Stimulated activated CD4-positive, alpha-beta T cell treated with anti-CD3 and anti-CD28 coated beads, Interleukin-12 subunit alpha, Interleukin-12 subunit beta, amount 100 ng/mL, for 24 hours (primary cell): ENCODE measurements around the gene ZIC1.

Source experiments
- DNase-seq, 2 experiments: peaks; one replicate each; pipeline ENCODE4 v3.0.0-alpha.2; 2020; ENCODE audit warnings: low read depth in 2 of 2

The ZIC1 gene

GRCh38 chr3:147409143-147410115 is at the start of gene ZIC1:
ZIC1 (plus strand) TSS chr3:147409365; CDS start chr3:147410113, 748 bp downstream.
- no peak for DNase-seq

- DNase-seq: no peak
These were observed 49.1 kb upstream of the ZIC1 start for GRCh38 chr3:147360051-147360439.

GRCh38 chr3:147360646-147361453 is 48.3 kb upstream of the ZIC1 start:
- DNase-seq: no peak

GRCh38 chr3:147361454-147362420 is 47.4 kb upstream of the ZIC1 start:
- DNase-seq: peak in 1 of 2 experiments; percentile 31

DNA sequence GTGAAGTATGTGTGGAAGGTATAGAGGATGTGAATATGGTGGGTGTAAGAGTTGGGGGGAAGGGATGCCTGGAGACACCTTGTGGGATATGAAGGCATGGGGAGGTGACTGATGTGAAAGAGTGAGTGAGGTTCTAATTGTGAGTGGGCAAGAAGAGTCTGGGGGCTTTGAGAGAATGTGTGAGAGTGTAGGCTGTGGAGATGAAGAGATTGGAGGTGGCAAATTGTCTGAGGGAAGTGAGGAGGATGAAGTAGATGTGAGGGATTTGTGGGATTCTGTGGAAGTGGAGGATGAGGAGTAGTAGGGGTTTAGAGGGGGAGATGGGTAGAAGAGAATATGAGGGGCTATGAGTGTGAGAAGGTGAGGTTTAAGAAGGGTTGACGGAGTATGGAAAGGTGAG is 44.4 kb upstream of the ZIC1 start:
- DNase-seq: no peak

DNA sequence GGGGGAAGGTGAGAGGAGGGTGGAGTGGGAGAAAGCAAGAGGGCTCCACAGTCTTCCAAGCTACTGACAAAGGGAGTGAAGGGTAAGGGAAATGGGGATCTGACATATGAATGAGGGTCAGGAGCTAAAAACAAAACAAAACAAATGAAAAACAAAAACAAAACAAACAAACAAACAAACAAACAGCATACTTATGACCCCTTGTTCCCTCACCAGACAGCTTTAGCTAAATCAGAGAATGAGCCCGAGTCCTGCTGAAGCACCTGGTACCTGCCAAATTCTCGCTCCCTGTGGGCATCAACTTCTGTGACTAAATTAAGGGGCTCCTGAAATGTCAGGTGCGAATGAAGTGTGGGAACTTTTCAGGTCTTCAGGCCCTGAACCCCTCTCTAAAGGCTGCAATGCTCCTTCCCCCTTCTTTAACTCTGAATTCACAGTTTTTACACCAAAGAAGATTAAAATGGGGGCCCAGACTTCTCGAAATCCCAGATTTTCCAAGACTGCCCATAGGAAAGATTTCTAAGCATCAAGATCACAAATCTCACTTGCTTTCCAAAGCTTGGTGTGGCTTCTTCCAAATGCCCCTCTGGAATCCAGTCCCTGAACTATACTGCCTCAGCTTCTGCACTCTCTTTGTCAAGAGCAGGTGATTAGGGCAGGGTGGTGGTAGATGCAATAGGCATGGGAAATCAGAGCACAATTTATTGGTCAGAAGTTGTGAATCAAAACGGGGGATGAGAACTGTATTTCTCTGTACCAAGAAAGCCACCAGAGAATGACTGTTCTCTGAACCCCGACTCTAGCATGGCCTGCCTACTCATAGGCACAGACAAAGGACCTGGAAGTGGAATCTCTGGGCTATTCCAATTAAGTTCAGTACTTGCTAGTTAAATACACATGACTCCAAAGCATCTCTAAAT is 43.7 kb upstream of the ZIC1 start:
- DNase-seq: no peak

GRCh38 chr3:147367676-147368075 is 41.5 kb upstream of the ZIC1 start:
- no peak for DNase-seq

GRCh38 chr3:147368151-147368550 is 41.0 kb upstream of the ZIC1 start:
- no peak for DNase-seq

GRCh38 chr3:147368561-147369221 is 40.5 kb upstream of the ZIC1 start:
- DNase-seq: no peak

GRCh38 chr3:147369231-147369630 is 39.9 kb upstream of the ZIC1 start:
- no peak for DNase-seq

DNA sequence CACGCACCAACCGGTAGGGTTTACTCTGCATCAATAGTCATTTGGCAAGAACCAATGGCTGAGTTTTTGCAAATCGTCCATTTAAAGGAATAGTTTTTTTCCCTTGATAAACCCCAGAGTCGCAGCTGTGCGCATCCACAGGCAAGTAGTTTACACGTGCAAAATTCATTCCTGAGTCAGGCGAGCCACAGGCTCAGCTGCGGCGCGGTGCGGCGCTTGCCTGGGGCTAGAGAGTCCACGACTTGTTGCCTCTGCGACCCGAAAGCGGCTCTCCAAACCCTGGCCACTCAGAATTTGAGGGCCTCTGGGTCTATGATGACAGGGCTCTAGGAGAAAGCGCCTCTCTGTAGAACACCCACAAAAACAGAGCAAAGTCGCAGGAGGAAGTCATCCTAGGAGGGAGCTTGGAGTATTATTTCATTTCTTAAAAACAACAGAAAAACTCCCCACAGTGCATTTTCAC is 39.5 kb upstream of the ZIC1 start:
- no peak for DNase-seq

- DNase-seq: no peak
These were observed 38.8 kb upstream of the ZIC1 start for GRCh38 chr3:147370349-147370748.

DNA sequence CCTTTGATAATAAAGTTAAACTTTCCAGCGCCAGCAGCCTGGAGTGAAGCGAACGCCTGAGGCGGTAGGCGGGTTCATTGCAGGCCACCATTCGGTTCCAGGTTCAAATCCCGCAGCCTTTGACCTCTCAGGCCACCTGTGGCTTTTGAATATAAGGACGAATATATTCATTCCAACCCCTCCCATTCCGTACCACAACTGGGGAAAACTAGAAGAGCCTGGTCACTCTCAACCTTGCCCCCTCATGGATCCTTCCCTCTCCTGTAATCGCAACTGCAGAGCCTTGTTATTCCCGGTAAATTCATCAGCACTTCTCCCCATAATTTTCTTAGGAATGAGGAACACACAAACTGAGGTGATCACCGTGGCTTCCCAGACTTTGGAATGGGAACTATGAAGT is 38.0 kb upstream of the ZIC1 start:
- DNase-seq: no peak

DNA sequence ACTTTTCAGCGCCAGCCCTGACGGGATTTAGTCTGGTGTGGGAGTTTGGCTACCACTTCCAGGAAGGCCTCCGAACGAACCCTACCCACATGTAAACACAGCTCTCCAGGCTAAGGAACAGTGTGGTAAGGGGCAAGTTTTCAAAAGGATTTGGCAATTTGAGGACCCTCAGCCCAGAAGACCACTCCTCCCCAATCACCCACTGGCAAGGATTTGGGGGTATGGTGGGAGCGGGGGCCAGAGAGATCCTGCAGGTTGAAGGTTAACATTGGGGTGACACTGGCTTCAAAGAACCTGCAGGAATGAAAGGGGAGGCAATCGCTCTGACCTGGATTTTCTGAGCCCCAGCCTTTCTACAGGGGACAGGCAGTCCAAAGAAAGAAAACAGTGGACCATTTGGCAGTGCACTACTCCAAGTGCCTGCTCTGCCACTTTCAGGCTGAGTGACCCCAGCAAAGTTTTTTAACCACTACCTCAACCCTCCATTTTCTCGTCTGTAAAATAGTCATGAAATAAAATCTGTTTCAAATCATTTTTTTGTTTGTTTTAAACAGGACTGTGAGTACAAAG is 37.3 kb upstream of the ZIC1 start:
- DNase-seq: no peak

- DNase-seq: no peak
These were observed 36.6 kb upstream of the ZIC1 start for GRCh38 chr3:147372525-147373027.

DNA sequence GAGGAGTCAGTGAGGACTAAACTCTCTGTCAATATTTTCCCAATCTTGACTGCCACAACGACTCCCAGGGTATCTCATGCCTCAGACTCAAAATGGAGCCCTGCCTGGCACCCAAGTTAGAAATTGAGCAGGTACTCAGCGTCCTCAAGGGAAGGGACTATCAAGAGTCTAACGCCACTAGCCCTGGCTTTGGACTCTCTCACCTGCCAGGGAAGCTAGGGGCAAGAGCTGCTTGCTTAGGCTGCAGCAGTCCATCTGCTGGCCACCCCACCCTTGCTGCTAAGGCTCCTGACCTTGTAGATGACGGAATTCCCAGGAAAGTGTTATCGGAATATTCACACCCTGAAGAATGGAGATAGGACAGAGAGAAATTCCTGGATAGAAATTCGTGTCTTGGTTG is 35.9 kb upstream of the ZIC1 start:
- DNase-seq: no peak

GRCh38 chr3:147377412-147378367 is 31.5 kb upstream of the ZIC1 start:
- DNase-seq: no peak

GRCh38 chr3:147379651-147380050 is 29.5 kb upstream of the ZIC1 start:
- DNase-seq: no peak
